ENCODE data around the gene COL21A1. TPM values are rescaled to one million over a fixed set of nuclear protein-coding genes. Genes with fewer than 3 reads are reported as not detected.

The COL21A1 gene
- total and polyA plus RNA-seq, 5 experiments from 2014 or later, result not detected

DNA sequence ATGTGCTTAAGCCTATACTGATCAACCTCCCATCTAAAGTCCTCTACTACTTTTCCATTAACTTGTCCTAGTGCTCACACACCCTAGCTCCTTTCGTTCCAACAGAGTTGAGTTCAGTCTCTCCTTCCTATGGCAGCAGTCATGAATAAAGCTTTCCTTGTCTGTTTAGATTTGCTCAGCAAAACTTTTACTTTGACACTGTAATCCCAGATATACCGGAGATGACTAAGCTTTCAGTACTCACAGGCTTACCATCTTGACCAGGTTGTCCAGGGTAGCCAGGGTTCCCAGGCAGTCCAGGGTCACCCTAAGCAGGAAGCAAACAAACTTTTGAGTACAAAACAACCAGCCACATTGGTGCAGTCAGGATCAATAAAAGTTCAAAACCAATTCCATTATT is 90.7 kb downstream of the COL21A1 start:
- ATAC-seq (no peak), DNase-seq (no peak)
- no peaks in the 10 kb centered on the region for H3K4me1 Mint-ChIP-seq
- no peak overlapping the region for H3K27ac Mint-ChIP-seq
- no peak overlapping the region for H3K4me3 Mint-ChIP-seq
- no peaks in the 10 kb centered on the region for H3K27me3 Mint-ChIP-seq
- POLR2A ChIA-PET, result no interaction called here
- peaks cover 2 to 41% (median 20%) of the 10 kb centered on the region in 9 donors for H3K9me3 Mint-ChIP-seq
- H3K36me3 Mint-ChIP-seq, result peaks cover 0 to 8% (median 0%) of the 10 kb centered on the region in 3 donors

DNA sequence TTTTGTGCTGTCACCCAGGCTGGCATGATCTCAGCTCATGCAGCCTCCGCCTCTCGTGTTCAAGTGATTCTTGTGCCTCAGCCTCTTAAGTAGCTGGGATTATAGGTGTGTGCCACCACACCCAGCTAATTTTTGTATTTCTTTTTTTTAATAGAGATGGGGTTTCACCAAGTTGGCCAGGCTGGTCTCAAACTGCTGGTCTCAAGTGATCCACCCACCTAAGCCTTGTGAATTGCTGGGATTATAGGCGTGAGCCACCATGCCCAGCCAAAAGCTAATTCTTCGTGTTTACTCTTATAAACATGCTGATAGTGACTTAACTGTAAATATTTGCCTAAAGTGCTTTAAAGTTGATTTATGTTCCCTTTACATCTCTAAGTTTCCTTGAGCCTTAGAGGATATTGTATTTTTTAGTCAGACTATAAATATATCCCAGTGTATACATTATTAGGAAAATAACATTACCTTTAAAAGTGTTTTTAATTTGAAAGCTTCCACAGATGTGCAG is 91.7 kb downstream of the COL21A1 start:
- H3K9me3 Mint-ChIP-seq, result peaks cover 2 to 42% (median 20%) of the 10 kb centered on the region in 9 donors
- ATAC-seq, result no peak

DNA sequence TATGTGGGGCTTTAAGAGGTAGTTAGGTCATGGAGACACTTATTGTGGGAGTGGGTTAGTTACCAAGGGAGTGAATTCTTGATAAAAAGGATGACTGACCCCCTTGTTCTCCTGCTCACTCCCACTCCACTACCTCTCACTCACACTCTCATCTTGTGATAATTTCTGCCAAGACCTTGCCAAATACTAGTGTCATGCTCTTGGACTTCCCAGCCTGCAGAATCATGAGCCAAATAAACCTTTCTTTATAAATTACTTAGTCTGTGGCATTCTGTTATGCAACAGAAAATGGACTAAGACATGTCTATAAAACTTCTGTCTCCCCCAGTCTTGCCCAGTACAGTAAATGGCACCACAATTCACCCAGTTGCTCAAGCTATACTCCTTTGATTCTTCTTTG is 93.3 kb downstream of the COL21A1 start:
- Mint-ChIP-seq H3K27me3 (no peaks in the 10 kb centered on the region), H3K4me3 (no peak overlapping the region), H3K36me3 (peaks cover 0 to 8% (median 0%) of the 10 kb centered on the region in 3 donors), H3K4me1 (no peaks in the 10 kb centered on the region), H3K27ac (no peak overlapping the region), H3K9me3 (peaks cover 5 to 54% (median 23%) of the 10 kb centered on the region in 9 donors)
- ATAC-seq, result no peak
- POLR2A ChIA-PET, result no interaction called here
- no peak for DNase-seq

More for the DNA sequence above, 91.7 kb downstream of the COL21A1 start:
- no peaks in the 10 kb centered on the region for H3K27me3 Mint-ChIP-seq
- H3K36me3 Mint-ChIP-seq, result peaks cover 0 to 8% (median 0%) of the 10 kb centered on the region in 3 donors
- H3K4me1 Mint-ChIP-seq, result no peaks in the 10 kb centered on the region
- H3K27ac Mint-ChIP-seq, result no peak overlapping the region
- POLR2A ChIA-PET, result no interaction called here
- H3K4me3 Mint-ChIP-seq, result no peak overlapping the region
- no peak for DNase-seq

DNA sequence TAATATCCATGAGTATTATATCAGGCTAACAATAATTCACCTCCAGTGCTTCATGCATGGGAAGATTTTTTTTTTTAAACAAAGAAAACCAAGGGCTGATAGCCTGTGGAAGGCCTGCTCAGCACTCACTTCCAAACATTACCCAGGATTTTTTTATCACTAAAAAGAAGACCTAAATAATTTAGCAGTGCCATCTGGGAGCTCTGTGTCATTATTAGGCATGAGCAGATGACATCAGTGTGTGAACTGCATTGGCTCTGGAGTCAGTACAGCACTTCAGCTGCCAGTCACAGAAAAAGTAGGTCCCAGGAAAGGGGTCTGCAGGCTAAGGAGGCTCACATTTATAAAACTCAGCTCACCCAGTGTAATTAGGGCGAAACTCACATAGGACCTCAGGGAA is 94.8 kb downstream of the COL21A1 start:
- no peak for DNase-seq
- H3K4me3 Mint-ChIP-seq, result no peak overlapping the region

DNA sequence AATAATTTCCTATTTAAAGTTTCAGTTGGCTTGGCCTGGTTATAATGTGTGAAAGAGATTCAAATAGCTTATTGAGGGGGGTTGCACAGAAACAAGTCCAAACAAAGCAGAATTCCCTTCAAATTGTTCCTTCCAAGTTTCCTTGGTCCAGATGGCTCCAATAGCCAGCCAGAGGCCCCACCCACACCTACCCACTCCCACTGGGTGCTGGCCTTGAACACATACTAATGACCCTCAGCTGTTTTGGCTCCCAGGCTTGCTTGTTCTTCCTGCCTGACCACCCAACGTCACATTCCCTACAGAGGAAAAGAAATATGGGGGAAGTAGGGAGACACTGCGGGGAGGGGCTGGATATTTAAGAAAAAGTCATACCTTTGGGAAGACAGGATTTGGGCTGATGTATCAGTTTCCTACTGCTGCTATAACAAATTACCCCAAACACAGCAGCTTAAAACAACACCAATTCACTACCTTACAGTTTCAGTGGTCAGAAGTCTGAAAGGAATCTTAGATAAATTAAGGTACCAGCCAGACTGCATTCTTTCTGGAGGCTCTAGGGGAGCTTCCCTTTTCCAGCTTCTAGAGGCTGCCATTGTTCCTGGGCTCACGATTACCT is 95.7 kb downstream of the COL21A1 start:
- no peak for ATAC-seq
- DNase-seq, result no peak
- Mint-ChIP-seq H3K27ac (no peak overlapping the region), H3K4me3 (no peak overlapping the region), H3K4me1 (no peaks in the 10 kb centered on the region), H3K9me3 (peaks cover 5 to 54% (median 29%) of the 10 kb centered on the region in 9 donors), H3K27me3 (no peaks in the 10 kb centered on the region), H3K36me3 (peaks cover 0 to 8% (median 0%) of the 10 kb centered on the region in 3 donors)
- POLR2A ChIA-PET, result no interaction called here

More for the DNA sequence above, 94.8 kb downstream of the COL21A1 start:
- Mint-ChIP-seq H3K36me3 (peaks cover 0 to 8% (median 0%) of the 10 kb centered on the region in 3 donors), H3K27ac (no peak overlapping the region), H3K9me3 (peaks cover 5 to 54% (median 29%) of the 10 kb centered on the region in 9 donors), H3K27me3 (no peaks in the 10 kb centered on the region), H3K4me1 (no peaks in the 10 kb centered on the region)
- POLR2A ChIA-PET, result no interaction called here
- no peak for ATAC-seq

DNA sequence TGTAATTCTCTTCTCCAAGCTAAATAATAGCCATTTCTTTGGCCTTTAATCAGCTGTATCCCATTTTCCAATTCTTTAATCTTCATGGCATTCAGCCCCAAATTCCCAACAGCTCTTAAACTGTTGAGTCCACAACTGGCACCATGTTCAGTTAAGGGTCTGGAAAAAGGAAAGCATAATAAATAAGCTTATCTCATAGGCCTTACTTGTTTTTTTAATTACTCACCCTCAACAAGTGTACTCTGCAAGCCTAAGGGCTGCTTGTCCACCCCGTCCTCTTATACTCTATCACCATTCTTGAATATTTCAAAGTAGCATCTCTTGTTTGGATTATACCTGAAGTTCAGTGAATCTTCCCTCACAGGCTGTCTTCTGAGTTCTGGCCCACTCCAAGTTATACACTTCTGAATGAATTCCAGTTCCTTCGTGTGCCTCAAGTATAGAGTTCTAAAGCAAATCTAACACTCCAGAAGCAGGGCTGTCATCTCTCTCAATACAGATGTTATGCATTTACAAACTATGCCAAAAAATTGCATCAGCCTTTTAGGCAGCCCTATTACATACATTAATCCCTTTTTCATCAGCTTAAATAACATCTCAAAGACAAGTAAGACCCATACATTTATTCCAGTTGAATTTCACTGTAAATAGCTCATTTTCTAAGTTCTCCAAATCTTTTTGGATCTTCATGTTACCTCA is 98.7 kb downstream of the COL21A1 start:
- DNase-seq (no peak), ATAC-seq (no peak)
- no peak overlapping the region for H3K4me3 Mint-ChIP-seq
- no peak overlapping the region for H3K27ac Mint-ChIP-seq
- H3K4me1 Mint-ChIP-seq, result no peaks in the 10 kb centered on the region
- POLR2A ChIA-PET, result no interaction called here
- H3K36me3 Mint-ChIP-seq, result no peaks in the 10 kb centered on the region
- H3K9me3 Mint-ChIP-seq, result peaks cover under 1 to 33% (median 16%) of the 10 kb centered on the region in 9 donors
- no peaks in the 10 kb centered on the region for H3K27me3 Mint-ChIP-seq

DNA sequence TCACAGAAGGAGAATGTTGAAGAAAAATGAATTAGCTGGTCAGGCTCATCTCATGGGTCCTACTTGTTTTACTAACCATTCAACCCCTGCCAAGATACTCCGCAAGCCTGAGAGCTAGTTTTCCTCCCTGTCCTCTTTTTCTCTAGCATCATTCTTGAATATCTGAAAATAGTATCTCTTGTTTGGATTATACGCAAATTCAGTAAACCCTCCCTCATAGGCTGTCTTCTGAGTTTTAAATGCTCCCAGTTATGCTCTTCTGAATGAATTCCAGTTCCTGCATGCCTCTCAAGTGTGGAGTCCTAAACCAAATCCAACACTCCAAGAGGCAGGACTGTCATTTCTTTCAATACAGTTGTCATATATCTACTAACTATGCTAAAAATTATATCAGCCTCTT is 99.6 kb downstream of the COL21A1 start:
- H3K27ac Mint-ChIP-seq, result no peak overlapping the region
- H3K4me1 Mint-ChIP-seq, result no peaks in the 10 kb centered on the region
- POLR2A ChIA-PET, result no interaction called here
- peaks cover 0 to 34% (median 13%) of the 10 kb centered on the region in 9 donors for H3K9me3 Mint-ChIP-seq
- H3K36me3 Mint-ChIP-seq, result no peaks in the 10 kb centered on the region
- no peak for DNase-seq
- H3K27me3 Mint-ChIP-seq, result no peaks in the 10 kb centered on the region
- no peak overlapping the region for H3K4me3 Mint-ChIP-seq
- no peak for ATAC-seq

DNA sequence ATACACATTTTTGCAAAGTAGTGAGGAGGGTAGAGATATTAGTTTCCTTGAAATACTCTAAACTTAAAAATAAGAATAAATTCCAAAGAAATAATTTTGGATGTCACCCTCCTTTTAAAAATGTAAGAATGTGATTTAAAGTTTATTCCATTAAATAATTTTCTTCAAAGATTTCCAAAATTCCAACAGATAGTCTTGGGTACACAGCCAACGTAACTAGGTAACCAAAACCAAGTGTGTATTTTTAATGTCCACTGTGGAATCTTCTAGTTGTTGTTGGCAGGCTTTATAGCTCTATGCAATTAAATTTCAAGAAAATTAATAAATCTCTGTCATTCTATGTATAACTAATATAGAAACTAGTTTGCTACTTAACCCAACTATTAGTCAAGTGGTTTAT is 101.3 kb downstream of the COL21A1 start:
- Mint-ChIP-seq H3K9me3 (peaks cover 0 to 36% (median 13%) of the 10 kb centered on the region in 9 donors), H3K36me3 (no peaks in the 10 kb centered on the region), H3K27ac (no peak overlapping the region), H3K4me3 (no peak overlapping the region), H3K27me3 (no peaks in the 10 kb centered on the region), H3K4me1 (no peaks in the 10 kb centered on the region)
- ATAC-seq (no peak), DNase-seq (no peak)
- POLR2A ChIA-PET, result no interaction called here

DNA sequence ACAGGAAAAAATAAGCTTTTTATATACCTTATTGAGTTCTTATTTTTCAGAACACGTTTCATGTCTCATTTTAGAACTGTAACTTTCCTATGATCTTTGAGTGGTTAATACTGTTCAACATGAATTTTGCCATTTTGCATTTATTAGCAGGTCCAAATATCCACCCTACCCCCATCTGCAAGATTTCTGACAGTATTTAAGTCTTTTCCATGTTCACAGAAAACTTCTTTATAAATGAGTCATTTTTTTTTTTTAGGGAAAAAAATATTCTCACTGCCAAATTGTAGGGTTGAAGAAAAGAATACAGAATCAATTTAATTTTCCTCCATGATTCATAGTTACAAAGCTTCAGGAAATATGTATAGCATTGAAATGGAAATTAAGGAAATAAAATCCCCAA is 101.8 kb downstream of the COL21A1 start:
- ATAC-seq, result no peak
- H3K4me1 Mint-ChIP-seq, result no peaks in the 10 kb centered on the region
- H3K4me3 Mint-ChIP-seq, result no peak overlapping the region

DNA sequence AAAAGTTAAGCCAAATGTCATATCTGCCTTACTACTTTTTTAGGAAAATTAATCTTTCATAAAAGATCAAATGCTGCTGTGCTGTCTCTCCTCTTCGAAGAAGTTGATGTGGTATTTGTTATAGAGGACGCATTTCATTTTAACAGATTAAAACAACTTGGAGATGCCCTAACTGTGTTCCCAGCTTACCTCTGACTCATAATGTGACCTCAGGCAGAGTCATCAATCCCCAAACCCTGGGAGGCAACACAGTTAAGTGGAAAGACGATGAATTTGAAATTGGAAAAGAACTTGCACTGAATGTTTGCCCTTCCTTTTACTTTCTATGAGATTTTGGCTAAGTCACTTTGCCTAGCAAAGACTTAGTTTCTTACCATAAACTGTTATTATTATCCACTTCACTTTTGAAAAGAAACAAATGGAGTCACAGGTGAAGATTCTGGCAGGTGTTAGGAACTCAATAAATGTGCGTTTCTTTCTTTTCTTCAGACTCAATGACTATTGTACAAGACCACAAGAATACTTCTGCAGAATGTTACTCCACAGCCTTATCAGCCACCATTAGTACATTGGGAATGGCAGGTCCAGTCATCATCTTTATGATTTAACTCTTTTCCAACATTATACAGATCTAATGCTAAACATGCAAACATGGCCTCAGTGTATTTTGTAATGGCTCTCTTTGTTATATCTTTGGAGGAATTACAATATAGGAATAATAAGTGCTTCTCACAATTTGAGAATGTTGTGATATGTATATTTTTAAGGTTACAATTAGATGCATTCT is 102.6 kb downstream of the COL21A1 start:
- no peak for DNase-seq
- POLR2A ChIA-PET, result no interaction called here
- H3K4me3 Mint-ChIP-seq, result no peak overlapping the region
- H3K27me3 Mint-ChIP-seq, result no peaks in the 10 kb centered on the region
- no peak for ATAC-seq
- no peaks in the 10 kb centered on the region for H3K36me3 Mint-ChIP-seq
- H3K4me1 Mint-ChIP-seq, result no peaks in the 10 kb centered on the region
- no peak overlapping the region for H3K27ac Mint-ChIP-seq
- H3K9me3 Mint-ChIP-seq, result peaks cover 0 to 30% (median 12%) of the 10 kb centered on the region in 9 donors

More for the DNA sequence above, 101.8 kb downstream of the COL21A1 start:
- POLR2A ChIA-PET, result no interaction called here
- Mint-ChIP-seq H3K27me3 (no peaks in the 10 kb centered on the region), H3K9me3 (peaks cover 0 to 36% (median 13%) of the 10 kb centered on the region in 9 donors), H3K36me3 (no peaks in the 10 kb centered on the region), H3K27ac (no peak overlapping the region)
- no peak for DNase-seq

DNA sequence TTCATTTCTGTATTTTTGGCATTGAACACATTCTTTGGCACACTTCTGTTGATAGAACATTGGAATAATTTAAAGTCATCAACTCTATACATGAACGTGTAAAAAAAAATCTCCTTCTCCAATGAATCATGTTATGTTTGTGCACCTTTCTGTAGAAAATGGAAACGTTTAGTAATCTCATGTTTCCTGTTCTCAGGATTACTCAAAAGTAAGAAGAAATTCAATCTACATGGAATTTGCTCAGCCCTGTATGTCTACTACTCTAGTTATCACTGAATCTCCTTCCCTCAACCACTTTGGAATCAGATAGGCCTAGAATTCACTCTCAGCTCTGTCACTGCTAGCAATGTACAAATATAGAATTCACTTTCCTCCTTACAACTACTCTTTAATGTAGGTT is 103.6 kb downstream of the COL21A1 start:
- POLR2A ChIA-PET, result no interaction called here
- Mint-ChIP-seq H3K27me3 (no peaks in the 10 kb centered on the region), H3K4me3 (no peak overlapping the region), H3K9me3 (peaks cover 0 to 25% (median 12%) of the 10 kb centered on the region in 9 donors), H3K36me3 (no peaks in the 10 kb centered on the region), H3K4me1 (no peaks in the 10 kb centered on the region), H3K27ac (no peak overlapping the region)
- DNase-seq (no peak), ATAC-seq (no peak)

DNA sequence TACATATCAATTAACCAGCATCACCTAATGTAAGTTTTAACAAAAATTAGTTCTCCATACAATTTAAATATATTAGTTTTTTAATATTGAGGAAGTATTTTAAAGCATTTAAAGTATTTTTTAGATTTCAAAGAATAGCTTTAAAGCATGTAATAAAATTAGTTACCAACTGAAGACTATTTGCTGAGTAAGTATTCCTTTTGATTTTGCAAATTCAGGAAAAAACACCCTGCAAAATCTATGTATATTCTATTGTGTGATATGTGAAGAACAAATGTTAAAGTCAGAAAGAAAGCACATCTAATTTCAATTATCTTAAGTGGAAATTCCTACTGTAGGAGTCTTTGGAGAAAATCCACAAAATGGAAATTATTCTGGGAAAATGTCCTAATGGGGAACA is 107.3 kb downstream of the COL21A1 start:
- Mint-ChIP-seq H3K9me3 (peaks cover 0 to 32% (median 13%) of the 10 kb centered on the region in 9 donors), H3K36me3 (no peaks in the 10 kb centered on the region), H3K27ac (no peak overlapping the region), H3K27me3 (no peaks in the 10 kb centered on the region), H3K4me1 (no peaks in the 10 kb centered on the region), H3K4me3 (no peak overlapping the region)
- POLR2A ChIA-PET, result no interaction called here
- DNase-seq, result no peak
- ATAC-seq, result no peak

DNA sequence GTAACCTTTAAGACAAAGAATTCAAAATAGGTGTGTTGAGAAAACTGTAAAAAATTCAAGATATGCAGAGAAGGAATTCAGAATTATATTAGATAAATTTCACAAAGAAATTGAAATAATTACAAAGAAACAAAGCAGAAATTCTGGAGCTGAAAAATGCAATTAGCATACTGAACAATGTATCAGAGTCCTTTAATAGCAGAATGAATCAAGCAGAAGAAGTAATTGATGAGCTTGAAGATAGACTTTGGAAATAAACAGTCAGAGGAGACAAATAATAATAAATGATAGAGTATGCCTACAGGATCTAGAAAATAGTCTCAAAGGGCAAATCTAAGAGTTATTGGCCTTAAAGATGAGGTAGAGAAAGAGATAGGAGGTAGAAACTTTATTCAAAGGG is 131.7 kb downstream of the COL21A1 start:
- Mint-ChIP-seq H3K27me3 (no peaks in the 10 kb centered on the region), H3K4me1 (no peaks in the 10 kb centered on the region), H3K4me3 (no peak overlapping the region), H3K9me3 (peaks cover 5 to 43% (median 8%) of the 10 kb centered on the region in 9 donors), H3K36me3 (no peaks in the 10 kb centered on the region), H3K27ac (no peak overlapping the region)
- DNase-seq (no peak), ATAC-seq (no peak)
- POLR2A ChIA-PET, result no interaction called here
